Endothelial cell of hepatic sinusoid (primary cell): ENCODE data around the gene SLC51A.
"Not testable (repeated sequence)": the region's sequence is repeated elsewhere in the genome, so short reads cannot be mapped to it uniquely, and the experiment has no call there.

ENCODE experiments used
- in situ Hi-C: cut with HindIII; loops from 2 replicates; pipeline ENCODE4 v1.10.0; 2017; ENCODE audit warnings: low sequenced_read_pairs

Gene SLC51A

GRCh38 chr3:196216089-196216564, at the start of gene SLC51A:
SLC51A (plus strand) TSS chr3:196216534; CDS start chr3:196216713, 179 bp downstream.
- in situ Hi-C loops: no loop called here

GRCh38 chr3:196166741-196167140, 49.6 kb upstream of the SLC51A start:
- in situ Hi-C loops: no loop called here

DNA sequence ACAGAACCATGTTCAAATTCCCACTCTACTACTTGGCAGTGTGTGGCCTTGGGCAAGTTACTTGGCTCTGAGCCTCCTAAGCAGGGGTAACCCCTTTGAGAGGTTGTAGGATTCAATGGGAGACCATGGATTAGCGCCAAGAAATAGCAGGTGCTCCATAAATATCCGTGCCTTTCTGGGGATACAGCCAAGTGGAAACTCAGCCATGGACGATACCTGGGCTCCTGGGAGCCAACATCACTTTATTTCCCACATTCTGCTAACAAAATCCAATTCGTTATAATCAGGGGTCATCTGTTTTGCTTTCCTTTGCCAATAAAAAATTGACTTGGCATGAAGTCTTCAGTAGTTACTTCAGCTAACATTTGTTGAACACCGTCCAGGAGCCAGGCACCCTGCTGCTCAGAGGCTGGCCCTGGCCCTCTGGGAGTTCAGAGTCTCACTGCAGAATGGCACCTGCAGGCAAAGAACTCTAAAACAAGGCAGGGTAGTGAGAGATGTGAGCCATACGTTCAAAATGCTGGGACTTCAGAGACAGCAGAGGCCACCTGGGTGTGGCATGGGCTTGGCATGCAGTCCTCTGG, 47.4 kb upstream of the SLC51A start:
- in situ Hi-C loops: no loop called here

- in situ Hi-C loops: no loop called here
Measured at GRCh38 chr3:196169836-196170240, 46.5 kb upstream of the SLC51A start.

DNA sequence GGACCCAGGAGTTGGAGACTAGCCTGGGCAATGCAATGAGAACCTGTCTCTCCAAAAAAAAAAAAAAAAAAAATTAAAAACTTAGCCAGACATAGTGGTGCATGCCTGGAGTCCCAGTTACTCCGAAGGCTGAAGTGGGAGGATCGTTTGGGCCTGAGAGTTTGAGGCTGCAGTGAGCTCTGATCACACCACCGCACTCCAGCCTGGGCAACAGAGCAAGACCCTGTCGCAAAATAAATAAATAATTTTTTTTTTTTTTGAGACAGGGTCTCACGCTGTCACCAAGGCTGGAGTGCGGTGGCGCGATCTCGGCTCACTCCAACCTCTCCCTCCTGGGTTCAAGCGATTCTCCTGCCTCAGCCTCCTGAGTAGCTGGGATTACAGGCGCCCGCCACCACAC, 46.0 kb upstream of the SLC51A start:
- in situ Hi-C loops: not testable (repeated sequence)

- in situ Hi-C loops: loop anchor here (5.0 kb wide), 4 partner anchors 57 to 137 kb away; partner anchors contain the start of gene TFRC
Measured at GRCh38 chr3:196174652-196175051, 41.7 kb upstream of the SLC51A start.

GRCh38 chr3:196175116-196175625, 41.2 kb upstream of the SLC51A start:
- in situ Hi-C loops: loop anchor here (5.0 kb wide), 4 partner anchors 57 to 138 kb away; partner anchors contain the start of gene TFRC

DNA sequence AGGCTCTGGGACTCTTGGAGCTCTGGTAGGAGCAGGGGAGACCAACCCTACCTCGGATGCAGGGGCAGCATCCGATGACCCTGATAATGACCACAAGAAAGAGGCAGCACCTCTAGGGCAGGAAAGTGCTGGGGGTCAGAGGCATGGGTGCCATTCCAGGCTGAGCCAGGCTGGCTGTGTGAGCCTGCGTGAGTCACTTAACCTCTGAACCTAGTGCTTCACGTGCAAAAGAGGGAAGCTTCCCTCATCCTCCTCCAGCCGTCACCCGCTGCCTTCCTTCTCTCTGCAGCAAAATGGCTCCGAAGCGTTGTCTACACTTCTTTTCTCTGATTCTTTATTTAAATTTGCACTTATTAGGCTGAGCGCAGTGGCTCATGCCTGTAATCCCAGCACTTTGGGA, 40.6 kb upstream of the SLC51A start:
- in situ Hi-C loops: loop anchor here (5.0 kb wide), 4 partner anchors 57 to 138 kb away; partner anchors contain the start of gene TFRC

DNA sequence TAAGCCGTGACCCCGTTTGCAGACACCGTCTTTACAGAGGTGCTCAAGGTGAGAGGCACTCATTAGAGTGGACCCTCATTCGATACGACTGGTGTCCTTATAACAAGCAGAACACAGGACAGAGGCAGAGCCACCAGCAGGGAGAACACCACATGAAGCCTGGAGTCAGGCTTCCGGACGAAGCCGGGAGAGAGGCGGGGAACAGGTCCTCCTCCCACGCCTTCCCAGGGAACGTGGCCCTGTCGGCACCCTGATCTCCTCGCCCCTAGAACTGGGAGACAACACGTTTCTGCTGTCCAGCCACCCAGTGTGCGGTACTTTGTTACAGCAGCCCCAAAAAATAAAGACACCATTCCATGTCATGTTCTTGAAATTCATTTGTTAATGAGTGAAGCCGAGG, 38.8 kb upstream of the SLC51A start:
- in situ Hi-C loops: loop anchor here (5.0 kb wide), 4 partner anchors 55 to 140 kb away; partner anchors contain the start of gene TFRC

- in situ Hi-C loops: loop anchor here (5.0 kb wide), 4 partner anchors 54 to 141 kb away; partner anchors contain the start of gene TFRC
Measured at GRCh38 chr3:196177967-196178366, 38.4 kb upstream of the SLC51A start.

DNA sequence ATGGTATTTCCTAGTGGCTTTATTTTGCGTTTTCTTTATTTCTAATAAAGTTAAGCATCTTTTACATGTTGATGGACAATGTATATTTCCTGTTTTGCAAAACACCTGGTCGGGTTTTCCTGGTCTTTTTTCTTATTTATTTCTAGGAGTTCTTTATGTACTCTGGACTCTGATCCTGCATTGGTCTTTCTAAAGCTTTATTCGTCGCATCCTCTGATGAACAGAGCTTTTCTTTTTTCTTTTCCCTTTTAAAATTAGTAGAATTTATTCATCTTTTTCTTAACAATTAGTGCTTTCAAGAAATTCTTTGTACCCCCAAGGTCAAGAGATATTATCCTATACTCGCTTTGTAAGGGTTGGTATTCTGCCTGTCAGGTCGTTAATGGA, 37.3 kb upstream of the SLC51A start:
- in situ Hi-C loops: loop anchor here (5.0 kb wide), 4 partner anchors 53 to 142 kb away; partner anchors contain the start of gene TFRC

GRCh38 chr3:196179380-196180308, 36.7 kb upstream of the SLC51A start:
- in situ Hi-C loops: loop anchor here (5.0 kb wide), 4 partner anchors 53 to 142 kb away; partner anchors contain the start of gene TFRC

- in situ Hi-C loops: no loop called here
Measured at GRCh38 chr3:196180346-196180745, 36.0 kb upstream of the SLC51A start.

- in situ Hi-C loops: no loop called here
Measured at GRCh38 chr3:196181127-196181546, 35.2 kb upstream of the SLC51A start.

DNA sequence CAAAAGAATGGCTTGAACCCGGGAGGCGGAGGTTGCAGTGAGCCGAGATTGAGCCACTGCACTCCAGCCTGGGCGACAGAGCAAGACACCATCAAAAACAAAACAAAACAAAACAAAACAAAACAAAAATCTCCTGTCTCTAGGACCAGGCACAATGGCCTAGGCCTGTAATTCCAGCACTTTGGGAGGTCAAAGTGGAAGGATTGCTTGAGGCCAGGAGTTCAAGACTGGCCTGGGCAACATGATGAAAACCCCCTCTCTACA, 32.2 kb upstream of the SLC51A start:
- in situ Hi-C loops: not testable (repeated sequence)

GRCh38 chr3:196184881-196185280, 31.5 kb upstream of the SLC51A start:
- in situ Hi-C loops: no loop called here

DNA sequence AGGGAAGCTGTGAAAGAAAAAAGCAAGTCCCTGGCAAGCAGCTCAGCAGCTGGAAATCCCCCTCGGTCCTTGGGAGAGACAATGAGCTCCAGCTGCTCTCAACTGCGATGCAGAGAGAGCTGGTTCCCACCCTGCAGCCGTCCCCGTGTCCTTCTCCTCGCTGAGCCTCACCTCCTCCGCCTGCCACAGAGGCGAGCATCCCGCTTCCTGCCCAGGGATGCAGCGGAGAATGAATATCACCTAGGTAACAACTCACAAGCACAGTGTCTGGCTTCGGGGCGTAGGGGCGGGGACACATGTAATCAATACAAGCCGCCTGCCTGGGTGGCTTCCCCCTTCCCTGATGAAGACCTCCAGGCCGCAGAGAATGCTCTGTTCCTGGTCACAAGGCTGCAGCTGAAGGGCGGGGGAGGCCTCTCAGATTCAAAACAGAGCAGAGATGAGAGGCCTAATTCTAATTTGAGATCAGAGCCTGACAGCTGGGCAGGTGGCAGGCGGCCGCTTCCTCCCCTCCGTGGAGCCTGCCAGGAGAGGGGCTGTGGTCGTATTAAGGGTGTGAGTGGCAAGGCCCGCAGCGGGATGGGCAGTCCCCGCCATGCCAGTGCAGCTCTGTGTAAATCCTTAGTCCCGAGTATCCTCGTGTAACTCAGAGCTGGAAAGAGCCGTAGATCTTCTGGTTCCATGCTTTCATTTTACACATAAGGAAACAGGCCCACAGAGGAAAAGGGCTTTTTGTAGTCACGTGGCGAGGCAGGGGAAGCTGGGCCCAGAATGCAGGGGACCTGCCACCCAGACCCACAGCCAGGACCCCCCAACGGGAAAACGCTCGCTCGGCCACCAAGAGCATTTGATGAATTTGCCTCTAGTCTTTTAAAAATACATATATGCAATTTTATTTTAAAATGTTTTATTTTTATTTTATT, 29.4 kb upstream of the SLC51A start:
- in situ Hi-C loops: no loop called here

DNA sequence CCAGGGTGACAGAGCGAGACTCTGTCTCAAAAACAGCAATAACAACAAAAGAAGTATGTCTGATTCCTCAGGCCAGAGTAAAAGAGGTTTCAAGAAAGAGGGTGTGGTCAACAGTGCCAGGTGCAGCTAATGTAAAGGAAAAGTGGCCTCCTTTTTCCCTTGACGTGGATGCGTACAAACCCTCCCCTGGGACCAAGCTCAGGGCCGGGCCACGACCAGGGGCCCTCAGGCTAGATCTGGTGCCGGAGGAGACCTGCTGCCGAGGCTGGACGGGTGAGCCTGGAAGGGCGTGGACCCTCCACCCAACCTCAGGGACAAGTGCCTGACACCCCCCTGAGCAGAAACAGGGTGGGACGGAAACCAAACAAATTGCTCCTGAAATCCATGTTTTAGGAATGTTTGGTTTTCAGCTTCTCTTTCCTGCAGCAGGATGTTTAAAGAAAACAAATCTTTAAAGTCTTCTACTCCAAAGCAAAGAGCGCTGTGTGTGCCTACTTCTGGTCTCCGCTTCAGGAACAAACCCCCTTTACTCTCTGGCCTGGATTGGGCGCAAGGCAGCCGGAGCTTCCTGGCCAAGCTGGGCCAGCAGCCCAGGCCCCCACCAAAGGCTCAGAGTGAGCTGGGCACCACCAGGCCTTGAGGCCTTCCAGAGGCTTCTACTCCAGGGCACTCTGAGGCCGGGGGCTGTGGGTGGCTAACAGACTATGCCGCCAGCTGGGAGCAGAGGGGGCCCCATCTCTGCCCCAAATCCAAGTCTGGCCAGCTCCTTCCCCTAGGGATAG, 26.6 kb upstream of the SLC51A start:
- in situ Hi-C loops: no loop called here

- in situ Hi-C loops: no loop called here
Measured at GRCh38 chr3:196192036-196192523, 24.3 kb upstream of the SLC51A start.
